Skeletal muscle tissue (tissue), 4 donors: Measurements from ENCODE around the gene LRIT1. TPM values are rescaled to one million over a fixed set of nuclear protein-coding genes. Genes with fewer than 3 reads are reported as not detected.

Experiments used
- H3K27ac ChIP-seq: one replicate; pipeline ENCODE4 v1.7.0; 2013; ENCODE audit warnings: mild to moderate bottlenecking, low read depth, low read length, inconsistent platforms
- H3K27me3 ChIP-seq, 3 donors: one replicate each; pipeline ENCODE4 v1.7.0; 2013; ENCODE audit warnings: low read length in 3 of 3; ENCODE audit not compliant: control insufficient read depth in 3 of 3, insufficient read depth in 3 of 3
- H3K36me3 ChIP-seq, 3 donors: one replicate each; pipeline ENCODE4 v1.7.0; 2013; ENCODE audit warnings: low read length in 3 of 3; ENCODE audit not compliant: control insufficient read depth in 3 of 3, insufficient read depth in 3 of 3
- H3K4me1 ChIP-seq, 3 donors: one replicate each; pipeline ENCODE4 v1.7.0; 2013; ENCODE audit warnings: low read length in 3 of 3, mild to moderate bottlenecking in 3 of 3; ENCODE audit not compliant: control insufficient read depth in 3 of 3, insufficient read depth in 3 of 3
- H3K4me3 ChIP-seq, 3 donors: one replicate each; pipeline ENCODE4 v1.7.0; 2013; ENCODE audit warnings: low read length in 3 of 3
- H3K9ac ChIP-seq, 3 donors: one replicate each; pipeline ENCODE4 v1.7.0; 2013; ENCODE audit warnings: low read length in 3 of 3, mild to moderate bottlenecking in 3 of 3, moderate library complexity in 2 of 3, low read depth in 1 of 3
- H3K9me3 ChIP-seq, 3 donors: one replicate each; pipeline ENCODE4 v1.7.0; 2013; ENCODE audit warnings: low read length in 3 of 3; ENCODE audit not compliant: control insufficient read depth in 3 of 3
- total RNA-seq: library from RNA; depleted of rRNA; stranded (reverse); fragments of >200 nt; gene quantifications from one replicate; pipeline ENCODE4 v1.2.3, GENCODE V29; 2014
- donor health status: Osteomylitis.

Gene LRIT1
- total RNA-seq, 1 donor from 2014 or later: not detected

DNA sequence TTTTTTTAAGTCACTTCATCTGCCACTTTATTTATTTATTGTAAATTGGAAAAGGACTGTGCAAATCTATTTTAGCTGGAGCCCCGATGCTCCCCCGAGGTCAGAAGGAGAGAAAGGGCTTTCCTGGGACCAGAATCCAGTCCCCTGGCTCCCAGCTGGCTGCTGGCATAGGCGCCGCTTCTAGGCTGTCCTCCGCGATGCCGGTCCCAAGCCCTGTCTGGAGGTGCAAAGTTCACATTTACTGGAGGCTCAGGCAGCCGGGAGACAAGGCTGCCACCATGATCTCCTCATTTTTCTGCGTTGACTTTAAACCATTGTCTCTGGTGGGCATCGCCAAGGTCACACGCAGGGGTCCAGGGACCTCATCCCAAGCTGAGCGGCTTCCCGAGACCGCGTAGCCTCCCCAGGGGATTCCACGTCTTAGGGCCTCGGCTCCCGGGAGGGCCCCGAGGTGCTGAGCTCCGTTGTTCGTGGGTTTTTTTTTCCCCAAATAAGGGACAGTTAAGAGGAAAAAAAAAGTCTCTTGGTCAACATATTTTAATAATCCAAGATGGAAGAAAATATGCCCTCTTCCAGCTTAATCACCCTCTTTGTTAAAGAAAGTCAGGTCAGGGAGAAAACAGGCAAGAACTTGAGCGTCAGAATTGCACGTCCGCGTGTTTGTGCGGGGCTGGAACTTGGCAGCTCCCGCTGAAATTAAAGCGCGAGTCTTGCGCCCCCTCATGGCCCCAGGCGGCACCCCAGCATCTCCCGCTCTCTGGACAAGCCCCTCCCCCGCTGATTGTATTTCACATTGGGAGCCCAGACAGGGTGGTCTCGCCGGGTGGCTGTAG lies 15.4 kb upstream of the LRIT1 start:
- Histone ChIP-seq H3K9ac (no peak overlapping the region), H3K36me3 (no peaks in the 10 kb centered on the region), H3K27me3 (peaks cover 11 to 20% (median 12%) of the 10 kb centered on the region in 3 donors), H3K4me1 (no peaks in the 10 kb centered on the region), H3K27ac (no peak overlapping the region), H3K4me3 (peak overlapping the region in 2 of 3 donors; percentile 4 to 13), H3K9me3 (peaks cover 0 to under 1% (median 0%) of the 10 kb centered on the region in 3 donors)

DNA sequence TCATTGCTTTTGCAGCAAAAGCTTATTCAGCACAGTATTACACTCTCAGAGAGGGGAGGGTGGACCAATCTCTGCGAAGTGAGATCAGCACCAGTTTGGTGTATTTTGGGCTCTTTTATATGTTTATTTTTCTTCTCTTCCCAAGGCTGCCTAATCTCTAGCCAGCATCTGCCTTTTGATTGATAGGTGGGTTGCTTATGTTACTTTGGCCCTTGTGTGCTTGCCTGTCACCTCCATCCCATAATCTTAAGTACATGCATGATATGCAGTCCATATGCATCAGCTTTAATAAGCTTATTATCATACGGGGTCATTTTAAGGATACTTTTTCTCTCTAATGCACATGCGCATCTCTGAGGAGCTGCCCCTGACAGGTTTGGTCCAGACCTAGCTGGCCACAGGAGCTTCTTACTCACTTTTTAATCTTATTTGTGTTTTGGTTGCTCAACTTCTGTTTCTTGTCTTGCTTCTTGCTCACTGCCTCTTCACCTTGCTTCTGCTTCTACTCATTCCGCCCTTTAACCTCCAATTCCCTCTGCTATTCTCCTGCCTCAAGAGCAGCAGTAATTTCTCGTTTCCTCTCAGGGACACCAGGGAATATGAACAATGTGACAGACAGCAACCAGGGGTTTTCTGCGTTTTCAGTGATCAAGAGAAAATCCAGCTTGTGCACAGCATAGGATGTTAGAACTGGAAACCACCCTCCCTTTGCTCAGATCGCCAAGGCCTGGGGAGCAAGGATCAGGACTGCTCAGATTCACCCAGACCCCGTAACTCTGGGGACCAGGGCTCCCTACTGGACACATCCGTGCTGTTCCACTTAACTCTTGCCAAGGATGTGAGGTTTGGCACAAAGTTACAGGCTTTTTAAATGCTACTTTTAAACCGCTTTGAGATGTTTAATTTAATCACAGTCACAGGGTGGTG lies 13.5 kb upstream of the LRIT1 start:
- H3K9ac ChIP-seq: no peak overlapping the region
- no peak overlapping the region for H3K27ac ChIP-seq
- H3K4me1 ChIP-seq: no peaks in the 10 kb centered on the region
- H3K27me3 ChIP-seq: peaks cover 5 to 23% (median 12%) of the 10 kb centered on the region in 3 donors
- H3K9me3 ChIP-seq: peaks cover 0 to 6% (median 0%) of the 10 kb centered on the region in 3 donors
- no peaks in the 10 kb centered on the region for H3K36me3 ChIP-seq
- H3K4me3 ChIP-seq: no peak overlapping the region

DNA sequence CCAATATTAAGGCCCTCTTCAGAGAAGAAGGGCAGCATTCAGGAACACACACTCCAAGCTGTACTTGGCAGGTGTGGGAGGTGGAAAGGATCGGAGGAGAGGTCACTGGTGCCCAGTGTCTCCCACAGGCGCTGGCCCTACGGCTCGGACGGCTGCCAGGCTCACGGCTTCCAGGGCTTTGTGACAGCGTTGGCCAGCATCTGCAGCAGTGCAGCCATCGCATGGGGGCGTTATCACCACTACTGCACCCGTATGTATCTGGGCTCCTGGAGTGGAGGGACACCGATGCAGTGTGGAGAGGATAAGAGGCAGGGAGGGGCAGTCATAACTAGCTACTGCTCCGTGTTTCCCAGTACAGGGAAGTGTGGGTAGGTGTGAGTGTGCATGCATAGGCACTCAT lies 7.4 kb upstream of the LRIT1 start:
- Histone ChIP-seq H3K27me3 (peaks cover 5 to 20% (median 7%) of the 10 kb centered on the region in 3 donors), H3K9me3 (peaks cover 0 to 6% (median 0%) of the 10 kb centered on the region in 3 donors), H3K9ac (no peak overlapping the region), H3K4me1 (peaks cover 0 to 8% (median 5%) of the 10 kb centered on the region in 3 donors), H3K36me3 (no peaks in the 10 kb centered on the region), H3K27ac (no peak overlapping the region), H3K4me3 (no peak overlapping the region)

DNA sequence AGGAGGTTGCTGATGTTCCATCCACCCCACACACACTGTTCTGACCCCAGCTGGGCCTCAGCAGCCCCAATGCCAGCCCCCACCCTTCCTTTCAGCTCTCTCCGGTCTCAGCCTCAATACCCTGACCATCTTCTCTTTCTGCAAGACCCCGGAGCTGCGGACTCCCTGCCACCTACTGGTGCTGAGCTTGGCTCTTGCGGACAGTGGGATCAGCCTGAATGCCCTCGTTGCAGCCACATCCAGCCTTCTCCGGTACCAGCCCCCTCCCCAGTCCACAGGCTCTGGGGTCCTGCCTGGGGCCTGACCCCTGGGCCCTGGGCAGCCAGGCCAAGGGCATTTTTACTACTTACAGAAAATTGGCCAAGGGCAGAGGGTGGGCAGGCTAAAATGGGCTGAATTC lies 6.2 kb upstream of the LRIT1 start:
- Histone ChIP-seq H3K4me1 (peaks cover 0 to 8% (median 5%) of the 10 kb centered on the region in 3 donors), H3K27me3 (peaks cover 3 to 17% (median 7%) of the 10 kb centered on the region in 3 donors), H3K4me3 (no peak overlapping the region), H3K9me3 (peaks cover 0 to 6% (median 0%) of the 10 kb centered on the region in 3 donors), H3K36me3 (no peaks in the 10 kb centered on the region), H3K27ac (no peak overlapping the region), H3K9ac (no peak overlapping the region)

DNA sequence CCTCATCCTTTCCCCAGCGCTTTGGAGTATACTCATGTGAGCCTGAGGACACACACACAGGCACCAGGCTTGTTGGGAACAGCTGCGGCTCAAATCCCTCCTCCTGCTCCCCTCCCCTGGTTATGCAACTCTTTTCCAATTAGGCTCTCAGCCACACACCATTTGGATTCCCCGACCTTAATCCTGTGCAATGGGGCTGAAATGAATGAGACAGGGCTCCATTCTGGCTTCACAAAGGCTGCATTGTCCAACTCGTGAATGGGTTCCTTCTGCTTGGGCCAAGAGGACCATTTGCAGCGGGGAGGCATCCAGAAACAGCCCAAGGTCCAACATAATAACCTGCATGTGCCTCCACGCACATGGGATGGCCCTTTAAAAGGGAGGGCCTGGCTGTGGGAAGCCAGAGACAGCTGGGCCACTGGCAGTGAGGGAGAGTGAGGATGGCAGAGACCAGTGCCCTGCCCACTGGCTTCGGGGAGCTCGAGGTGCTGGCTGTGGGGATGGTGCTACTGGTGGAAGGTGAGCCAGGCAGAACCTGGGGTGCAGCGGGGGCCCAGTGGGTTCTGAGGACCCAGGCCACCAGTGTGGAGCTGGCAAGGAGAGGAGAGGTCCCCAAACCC lies 3.4 kb upstream of the LRIT1 start, which contains the start of gene RGR:
Gene RGR, plus strand, starts transcription at position 403 of the 620 bp plus-strand sequence. Its CDS starts 38 bp downstream, at position 441.
- peaks cover 3 to 13% (median 4%) of the 10 kb centered on the region in 3 donors for H3K27me3 ChIP-seq
- peak within 1 kb of the TSS in 1 of 3 donors; percentile 33 for H3K9ac ChIP-seq
- H3K27ac ChIP-seq: no peak within 1 kb of the TSS
- H3K36me3 ChIP-seq: no peaks in the 10 kb centered on the region
- peak within 1 kb of the TSS in 1 of 3 donors; percentile 22 for H3K4me3 ChIP-seq
- no peaks in the 10 kb centered on the region for H3K9me3 ChIP-seq
- peaks cover 0 to 8% (median 5%) of the 10 kb centered on the region in 3 donors for H3K4me1 ChIP-seq

DNA sequence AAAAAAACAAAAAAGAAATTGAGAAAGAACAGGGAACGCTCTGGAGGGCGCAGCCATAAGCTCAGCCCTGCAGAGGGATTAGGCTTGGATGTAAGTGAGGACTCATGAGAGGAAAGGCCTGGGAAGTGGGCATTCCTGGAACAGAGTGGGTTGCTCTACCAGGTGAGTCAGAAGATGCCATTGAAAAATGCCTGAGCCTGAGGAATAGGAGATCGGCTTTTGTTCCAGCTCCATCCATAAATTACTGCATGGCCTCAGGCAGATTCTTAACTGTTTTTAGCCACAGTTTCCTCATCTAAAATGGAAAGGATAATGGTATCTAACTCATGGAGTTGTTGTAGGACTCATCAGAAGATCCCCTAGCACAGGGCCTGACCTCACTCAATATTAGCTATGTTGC lies 2.4 kb upstream of the LRIT1 start:
- no peak overlapping the region for H3K27ac ChIP-seq
- H3K9ac ChIP-seq: no peak overlapping the region
- H3K4me1 ChIP-seq: peaks cover 0 to 8% (median 5%) of the 10 kb centered on the region in 3 donors
- no peaks in the 10 kb centered on the region for H3K36me3 ChIP-seq
- no peaks in the 10 kb centered on the region for H3K9me3 ChIP-seq
- H3K4me3 ChIP-seq: no peak overlapping the region
- peaks cover 3 to 13% (median 4%) of the 10 kb centered on the region in 3 donors for H3K27me3 ChIP-seq

DNA sequence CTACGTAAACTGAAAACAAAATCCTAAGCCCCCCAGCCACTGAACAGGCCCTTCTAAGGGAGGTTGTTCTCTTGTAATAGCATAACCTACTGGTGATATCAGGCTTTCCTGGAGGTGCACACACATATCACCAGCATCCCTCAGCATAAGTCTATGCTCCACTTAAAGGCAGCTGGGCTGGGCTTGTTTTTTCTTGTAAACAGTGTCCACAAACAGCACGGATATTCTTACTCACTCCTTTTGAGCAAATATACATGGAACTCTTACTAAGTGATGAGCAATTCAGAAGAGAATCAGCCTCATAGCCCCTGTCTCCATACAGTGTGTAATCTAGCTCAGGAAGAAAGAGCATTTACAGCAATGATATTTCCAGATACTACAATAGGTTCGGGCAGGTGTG lies 2.4 kb downstream of the LRIT1 start:
- Histone ChIP-seq H3K36me3 (no peaks in the 10 kb centered on the region), H3K4me1 (no peaks in the 10 kb centered on the region), H3K27ac (no peak overlapping the region), H3K9me3 (no peaks in the 10 kb centered on the region), H3K27me3 (peaks cover 0 to 11% (median 9%) of the 10 kb centered on the region in 3 donors), H3K4me3 (no peak overlapping the region), H3K9ac (no peak overlapping the region)

DNA sequence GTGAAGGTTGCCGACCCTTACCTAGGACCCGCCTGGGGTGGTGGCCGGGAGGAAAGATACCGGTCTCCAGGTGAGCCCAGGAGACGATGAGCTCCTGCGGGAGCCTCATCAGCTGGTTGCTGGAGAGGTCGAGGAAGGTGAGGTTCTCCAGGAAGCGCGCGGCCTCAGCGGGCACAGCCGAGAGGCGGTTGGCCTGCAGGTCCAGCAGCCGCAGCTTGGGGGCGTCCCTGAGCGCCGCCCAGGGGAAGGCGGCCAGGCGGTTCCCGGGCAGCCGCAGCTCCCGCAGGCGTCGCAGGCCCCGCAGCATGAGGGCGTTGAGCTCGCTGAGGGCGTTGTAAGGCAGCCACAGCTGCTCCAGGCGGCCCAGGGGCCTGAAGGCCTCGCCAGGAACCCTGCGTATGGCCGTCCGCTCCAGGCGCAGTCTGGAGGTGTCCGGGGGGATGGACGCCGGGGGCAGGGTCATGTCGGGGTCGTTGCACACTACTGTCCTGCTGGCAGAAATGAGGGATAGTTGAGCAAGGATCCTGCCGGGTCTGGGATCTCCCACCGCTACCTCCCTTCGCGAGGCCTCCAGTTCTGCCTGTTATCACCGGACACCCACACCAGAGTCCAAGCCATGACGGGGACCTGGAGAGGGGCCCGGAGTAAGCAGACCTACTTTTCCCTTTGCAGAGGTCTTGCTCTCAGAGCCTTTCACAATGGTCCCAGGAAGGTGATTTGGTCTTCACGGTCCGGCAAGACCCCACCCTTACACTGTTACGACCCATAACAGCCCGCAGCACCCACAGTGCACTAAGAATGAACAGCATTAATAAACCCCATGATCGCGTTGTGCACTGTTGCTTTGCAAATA lies 3.9 kb downstream of the LRIT1 start:
- no peak overlapping the region for H3K4me3 ChIP-seq
- no peak overlapping the region for H3K27ac ChIP-seq
- peaks cover 0 to 14% (median 10%) of the 10 kb centered on the region in 3 donors for H3K27me3 ChIP-seq
- no peak overlapping the region for H3K9ac ChIP-seq
- H3K4me1 ChIP-seq: no peaks in the 10 kb centered on the region
- no peaks in the 10 kb centered on the region for H3K36me3 ChIP-seq
- H3K9me3 ChIP-seq: no peaks in the 10 kb centered on the region

DNA sequence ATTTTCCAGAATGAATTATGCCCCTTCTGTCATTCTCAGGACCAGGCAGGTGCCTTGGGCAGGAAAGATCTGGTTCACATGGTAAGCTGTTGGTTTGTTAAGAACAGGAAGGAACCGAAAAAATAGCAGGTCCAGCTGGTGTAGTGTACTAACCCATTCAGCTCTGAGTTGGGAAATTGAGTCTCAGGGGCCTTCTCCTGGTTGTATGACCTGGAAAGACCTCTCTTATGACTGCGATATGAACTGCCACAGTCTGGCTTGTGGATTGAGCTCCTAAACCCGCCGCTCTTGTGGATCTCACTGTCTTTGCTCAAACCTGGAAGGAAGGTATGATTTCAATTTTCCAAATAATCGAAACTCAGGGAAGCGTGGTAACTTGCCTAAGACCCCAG lies 4.5 kb downstream of the LRIT1 start:
- no peak overlapping the region for H3K4me3 ChIP-seq
- peaks cover 0 to 18% (median 16%) of the 10 kb centered on the region in 3 donors for H3K27me3 ChIP-seq
- no peaks in the 10 kb centered on the region for H3K36me3 ChIP-seq
- no peaks in the 10 kb centered on the region for H3K4me1 ChIP-seq
- H3K9ac ChIP-seq: no peak overlapping the region
- no peaks in the 10 kb centered on the region for H3K9me3 ChIP-seq
- no peak overlapping the region for H3K27ac ChIP-seq
